CD14-positive monocyte (primary cell): ENCODE data around the gene SLC40A1. TPM values are rescaled to one million over a fixed set of nuclear protein-coding genes. Genes with fewer than 3 reads are reported as not detected.

ENCODE experiments used
- DNase-seq, 3 donors: peaks; one replicate each; pipeline ENCODE4 v3.0.0-alpha.2; 2011 to 2022
- H2AFZ ChIP-seq: 2 replicates; pipeline ENCODE4 v1.6.0; 2012; ENCODE audit warnings: mild to moderate bottlenecking, low read depth, low read length, inconsistent platforms; ENCODE audit not compliant: insufficient read depth, poor library complexity, severe bottlenecking
- H3K27ac ChIP-seq, 2 donors: 1 replicate in 1 of 2; 2 replicates in 1 of 2; pipeline ENCODE4 v1.5.1; 2012 to 2013; ENCODE audit warnings: low read length in 2 of 2, control low read depth in 1 of 2, inconsistent platforms in 1 of 2, low read depth in 1 of 2, mild to moderate bottlenecking in 1 of 2
- H3K27me3 ChIP-seq, 2 donors: one replicate each; pipeline versions ENCODE4 v1.6.0 to v1.6.1; 2011 to 2013; ENCODE audit warnings: low read length in 2 of 2; ENCODE audit not compliant: control insufficient read depth in 2 of 2, insufficient read depth in 2 of 2
- H3K36me3 ChIP-seq, 2 donors: replicated peaks in 1 of 2; 1 replicate in 1 of 2; 2 replicates in 1 of 2; pipeline versions ENCODE4 v1.5.1 to v1.6.1; 2012 to 2013; ENCODE audit warnings: low read length in 2 of 2, control low read depth in 1 of 2, inconsistent platforms in 1 of 2, mild to moderate bottlenecking in 1 of 2; ENCODE audit not compliant: insufficient read depth in 2 of 2, control insufficient read depth in 1 of 2
- H3K4me1 ChIP-seq, 2 donors: 1 replicate in 1 of 2; 2 replicates in 1 of 2; pipeline versions ENCODE4 v1.5.1 to v1.6.1; 2012 to 2013; ENCODE audit warnings: low read length in 2 of 2, control low read depth in 1 of 2, inconsistent platforms in 1 of 2, mild to moderate bottlenecking in 1 of 2, moderate library complexity in 1 of 2; ENCODE audit not compliant: insufficient read depth in 2 of 2, control insufficient read depth in 1 of 2
- H3K4me2 ChIP-seq: replicated peaks from 2 replicates; pipeline ENCODE3; 2012; ENCODE audit warnings: low read length, moderate library complexity, mild to moderate bottlenecking; ENCODE audit not compliant: poor library complexity, severe bottlenecking; ENCODE audit errors: extremely low read depth
- H3K4me3 ChIP-seq, 3 experiments: fragments of 200-600 bp in 1 of 3; sonication (generic) in 1 of 3; replicated peaks in 1 of 3; 1 replicate in 2 of 3; 2 replicates in 1 of 3; pipeline ENCODE4 v1.5.1; 2011 to 2013; ENCODE audit warnings: low read length in 3 of 3, mild to moderate bottlenecking in 3 of 3, control low read depth in 2 of 3, low read depth in 2 of 3, inconsistent platforms in 1 of 3, moderate library complexity in 1 of 3
- H3K79me2 ChIP-seq: 2 replicates; pipeline ENCODE4 v1.6.0; 2012; ENCODE audit warnings: mild to moderate bottlenecking, control low read depth, inconsistent platforms, low read length, moderate library complexity; ENCODE audit not compliant: insufficient read depth
- H3K9ac ChIP-seq: 2 replicates; pipeline ENCODE4 v1.6.0; 2017; ENCODE audit warnings: low read length, mild to moderate bottlenecking; ENCODE audit not compliant: insufficient read depth, poor library complexity, severe bottlenecking
- H3K9me3 ChIP-seq, 2 donors: replicated peaks in 1 of 2; 1 replicate in 1 of 2; 2 replicates in 1 of 2; pipeline versions ENCODE4 v1.5.1 to v1.6.1; 2012 to 2013; ENCODE audit warnings: low read length in 2 of 2, control low read depth in 1 of 2; ENCODE audit not compliant: control insufficient read depth in 1 of 2, insufficient read depth in 1 of 2
- H4K20me1 ChIP-seq: 2 replicates; pipeline ENCODE4 v1.6.0; 2012; ENCODE audit warnings: mild to moderate bottlenecking, low read length, control low read depth, moderate library complexity; ENCODE audit not compliant: insufficient read depth
- H3K27ac Mint-ChIP-seq, 7 donors: one replicate each; pipeline ENCODE4 v1.8.0; 2020; ENCODE audit warnings: mild to moderate bottlenecking in 7 of 7, mixed read lengths in 7 of 7, moderate library complexity in 6 of 7, inconsistent platforms in 2 of 7
- H3K27me3 Mint-ChIP-seq, 3 donors: one replicate each; pipeline ENCODE4 v1.8.0; 2021 to 2022; ENCODE audit warnings: low read depth in 3 of 3, mild to moderate bottlenecking in 3 of 3, mixed read lengths in 3 of 3, moderate library complexity in 3 of 3, inconsistent platforms in 1 of 3
- H3K36me3 Mint-ChIP-seq, 2 donors: one replicate each; pipeline ENCODE4 v1.8.0; 2020; ENCODE audit warnings: mixed read lengths in 2 of 2, inconsistent platforms in 1 of 2, mild to moderate bottlenecking in 1 of 2
- H3K4me1 Mint-ChIP-seq: one replicate; pipeline ENCODE4 v1.8.0; 2020; ENCODE audit warnings: mild to moderate bottlenecking, mixed read lengths
- H3K4me3 Mint-ChIP-seq, 2 donors: one replicate each; pipeline ENCODE4 v1.8.0; 2020; ENCODE audit warnings: mild to moderate bottlenecking in 2 of 2, mixed read lengths in 2 of 2, moderate library complexity in 1 of 2
- H3K9me3 Mint-ChIP-seq, 7 donors: one replicate each; pipeline ENCODE4 v1.8.0; 2020 to 2022; ENCODE audit warnings: mixed read lengths in 7 of 7, mild to moderate bottlenecking in 6 of 7, moderate library complexity in 6 of 7, inconsistent platforms in 2 of 7
- CTCF ChIP-seq: fragments of 200-600 bp; IDR thresholded peaks from one replicate; pipeline ENCODE4 v1.8.0; 2022; ENCODE audit warnings: antibody characterized with exemption, mild to moderate bottlenecking
- WGBS: methylation state at CpG from one replicate; pipeline ENCODE4 v1.1.5; 2013; ENCODE audit warnings: missing lambda C conversion rate; ENCODE audit not compliant: insufficient coverage; 5-methylcytosine and 5-hydroxymethylcytosine counted together
- intact Hi-C, 2 donors: fragments of 100-400 bp; cut with micrococcal nuclease; formaldehyde crosslinking; loops; one replicate each; pipeline versions ENCODE4 v1.15.0 to v1.15.1; 2023
- polyA plus RNA-seq, 3 donors: library from polyadenylated mRNA; depleted of rRNA in 1 of 3; unstranded in 2 of 3; stranded (reverse) in 1 of 3; fragments of 300-500 nt in 2 of 3; fragments of >200 nt in 1 of 3; fragmentation: Illumina TruSeq in 2 of 3; gene quantifications; 1 replicate in 2 of 3; 2 replicates in 1 of 3; pipeline ENCODE4 v1.2.3, GENCODE V29; 2012 to 2021

SLC40A1 gene
- polyA plus RNA-seq, 3 donors: 7.9 to 91.6 (median 90.4) TPM

GRCh38 chr2:189543367-189543766 is 37.2 kb downstream of the SLC40A1 start:
- TF ChIP-seq CTCF: no peak
- Histone ChIP-seq H3K9ac (no peak overlapping the region), H3K27me3 (no peaks in the 10 kb centered on the region), H3K79me2 (no peaks in the 10 kb centered on the region), H3K4me2 (no peak overlapping the region), H3K4me1 (peaks cover 8 to 15% of the 10 kb centered on the region in 2 donors), H2AFZ (peak overlapping the region; percentile 28), H3K9me3 (no peaks in the 10 kb centered on the region), H3K4me3 (no peak overlapping the region), H3K36me3 (no peaks in the 10 kb centered on the region), H3K27ac (no peak overlapping the region), H4K20me1 (no peaks in the 10 kb centered on the region)
- Mint-ChIP-seq H3K4me1 (peaks cover 12% of the 10 kb centered on the region), H3K4me3 (no peak overlapping the region), H3K27me3 (peaks cover 0 to 7% (median 0%) of the 10 kb centered on the region in 3 donors), H3K9me3 (peaks cover 0 to 10% (median 5%) of the 10 kb centered on the region in 7 donors), H3K27ac (peak overlapping the region in 1 of 7 donors; percentile 67), H3K36me3 (no peaks in the 10 kb centered on the region)
- DNase-seq: no peak
- 100% methylated on average over 1 of the region's 1 CpG for WGBS
- intact Hi-C loops: no loop called here

- Histone ChIP-seq H3K4me3 (no peak overlapping the region), H2AFZ (no peak overlapping the region), H3K4me1 (peaks cover 8 to 15% of the 10 kb centered on the region in 2 donors), H3K4me2 (no peak overlapping the region), H3K27me3 (no peaks in the 10 kb centered on the region), H3K9ac (no peak overlapping the region), H3K27ac (no peak overlapping the region), H3K79me2 (no peaks in the 10 kb centered on the region), H3K9me3 (no peaks in the 10 kb centered on the region), H3K36me3 (no peaks in the 10 kb centered on the region), H4K20me1 (no peaks in the 10 kb centered on the region)
- no peak overlapping the region for H3K4me3 Mint-ChIP-seq
- H3K27me3 Mint-ChIP-seq: peaks cover 0 to 7% (median 0%) of the 10 kb centered on the region in 3 donors
- intact Hi-C loops: no loop called here
- H3K27ac Mint-ChIP-seq: no peak overlapping the region
- peaks cover 12% of the 10 kb centered on the region for H3K4me1 Mint-ChIP-seq
- 100% methylated on average over 1 of the region's 6 CpGs for WGBS
- no peak for TF ChIP-seq CTCF
- DNase-seq: no peak
- no peaks in the 10 kb centered on the region for H3K36me3 Mint-ChIP-seq
- peaks cover 0 to 10% (median 5%) of the 10 kb centered on the region in 7 donors for H3K9me3 Mint-ChIP-seq
These were observed 38.3 kb downstream of the SLC40A1 start for GRCh38 chr2:189542145-189542882.
